HepG2 (cell line): ENCODE results near the gene SNRNP200. TPM values are rescaled to one million over a fixed set of nuclear protein-coding genes. Genes with fewer than 3 reads are reported as not detected.
A peak's percentile ranks its signal among the peaks of the same experiment; 100 is the strongest.

ENCODE experiments used
- ARNTL ChIP-seq: sonication (generic); formaldehyde crosslinking; IDR thresholded peaks from 2 replicates; pipeline ENCODE4 v1.4.0; 2020; ENCODE audit warnings: mild to moderate bottlenecking, missing genetic modification reagents
- CC2D1A ChIP-seq: sonication (generic); formaldehyde crosslinking; IDR thresholded peaks from 2 replicates; pipeline ENCODE4 v1.8.1; 2023; ENCODE audit warnings: mild to moderate bottlenecking, missing genetic modification reagents
- FOXJ3 ChIP-seq: sonication (generic); formaldehyde crosslinking; IDR thresholded peaks from 2 replicates; pipeline ENCODE4 v1.4.0; 2020; ENCODE audit warnings: missing genetic modification reagents, mild to moderate bottlenecking, borderline replicate concordance
- GFI1 ChIP-seq: sonication (generic); formaldehyde crosslinking; IDR thresholded peaks from 2 replicates; pipeline ENCODE4 v1.5.0; 2020; ENCODE audit warnings: missing genetic modification reagents, mild to moderate bottlenecking, borderline replicate concordance
- JUN ChIP-seq: sonication (generic); formaldehyde crosslinking; IDR thresholded peaks from 2 replicates; pipeline ENCODE4 v1.4.0; 2020; ENCODE audit warnings: mild to moderate bottlenecking, missing genetic modification reagents
- KLF6 ChIP-seq: IDR thresholded peaks from 2 replicates; pipeline ENCODE4 v1.8.0; 2016; ENCODE audit warnings: missing biosample characterization, missing genetic modification reagents
- NCOA2 ChIP-seq: sonication (generic); formaldehyde crosslinking; IDR thresholded peaks from 2 replicates; pipeline ENCODE4 v1.8.0; 2022; ENCODE audit warnings: inconsistent platforms
- NFYB ChIP-seq: sonication (generic); formaldehyde crosslinking; IDR thresholded peaks from 2 replicates; pipeline ENCODE4 v1.4.0; 2020; ENCODE audit warnings: missing genetic modification reagents
- NFYC ChIP-seq: IDR thresholded peaks from 2 replicates; pipeline ENCODE4 v1.6.1; 2016; ENCODE audit warnings: missing genetic modification reagents, missing compliant biosample characterization
- NR2F2 ChIP-seq: IDR thresholded peaks from 2 replicates; pipeline ENCODE4 v1.6.1; 2012; ENCODE audit warnings: low read depth, inconsistent platforms, borderline replicate concordance
- PHF21A ChIP-seq: sonication (generic); formaldehyde crosslinking; IDR thresholded peaks from 2 replicates; pipeline ENCODE4 v1.5.0; 2020; ENCODE audit warnings: mild to moderate bottlenecking, missing genetic modification reagents
- SATB2 ChIP-seq: sonication (generic); formaldehyde crosslinking; IDR thresholded peaks from 2 replicates; pipeline ENCODE4 v1.5.0; 2020; ENCODE audit warnings: missing genetic modification reagents
- ZC3H13 ChIP-seq: sonication (generic); formaldehyde crosslinking; IDR thresholded peaks from 2 replicates; pipeline ENCODE4 v1.8.1; 2023; ENCODE audit warnings: mild to moderate bottlenecking, missing genetic modification reagents, moderate library complexity
- ZNF232 ChIP-seq: sonication (generic); formaldehyde crosslinking; IDR thresholded peaks from 2 replicates; pipeline ENCODE4 v1.4.0; 2020; ENCODE audit warnings: missing genetic modification reagents, borderline replicate concordance
- ZNF350 ChIP-seq: sonication (generic); formaldehyde crosslinking; IDR thresholded peaks from 2 replicates; pipeline ENCODE4 v1.4.0; 2020; ENCODE audit warnings: mild to moderate bottlenecking, low read depth, missing genetic modification reagents, borderline replicate concordance
- ZNF619 ChIP-seq: sonication (generic); formaldehyde crosslinking; IDR thresholded peaks from 2 replicates; pipeline ENCODE4 v1.4.0; 2020; ENCODE audit warnings: mild to moderate bottlenecking, missing genetic modification reagents
- ZNF75D ChIP-seq: sonication (generic); formaldehyde crosslinking; IDR thresholded peaks from 2 replicates; pipeline ENCODE4 v1.8.1; 2023; ENCODE audit warnings: missing genetic modification reagents, mild to moderate bottlenecking, borderline replicate concordance
- ZNF768 ChIP-seq: sonication (generic); formaldehyde crosslinking; IDR thresholded peaks from 2 replicates; pipeline ENCODE4 v1.4.0; 2020; ENCODE audit warnings: missing genetic modification reagents
- ZNF782 ChIP-seq: sonication (generic); formaldehyde crosslinking; IDR thresholded peaks from 2 replicates; pipeline ENCODE4 v1.4.0; 2020; ENCODE audit warnings: missing genetic modification reagents, mild to moderate bottlenecking, borderline replicate concordance
- ZSCAN29 ChIP-seq: sonication (generic); formaldehyde crosslinking; conservative IDR thresholded peaks from 2 replicates; pipeline ENCODE4 v1.4.0; 2020; ENCODE audit warnings: mild to moderate bottlenecking, missing genetic modification reagents
- ZSCAN9 ChIP-seq: IDR thresholded peaks from 2 replicates; pipeline ENCODE4 v1.6.1; 2016; ENCODE audit warnings: borderline replicate concordance
- polyA plus RNA-seq, 8 experiments: library from polyadenylated mRNA; depleted of rRNA in 3 of 8; stranded (reverse) in 7 of 8; unstranded in 1 of 8; fragments of >200 nt; fragmentation: Illumina TruSeq in 4 of 8; extraction: Trizol in 4 of 8; gene quantifications; 2 replicates each; pipeline versions ENCODE4 v1.2.1 to v1.2.3, GENCODE V29; 2011 to 2016; ENCODE audit warnings: low read depth in 4 of 8, missing spikeins in 1 of 8, mixed read lengths in 1 of 8; ENCODE audit not compliant: insufficient read depth in 1 of 8
- total RNA-seq, 5 experiments: library from RNA; depleted of rRNA; stranded (reverse); fragments of >200 nt; fragmentation: Illumina TruSeq; extraction: Trizol; gene quantifications; 2 replicates each; pipeline ENCODE4 v1.2.3, GENCODE V29; 2016; ENCODE audit warnings: low read depth in 1 of 5
- TF ChIP-seq, protein P1 (sequence below): sonication (generic); formaldehyde crosslinking; IDR thresholded peaks from 2 replicates; pipeline ENCODE4 v1.8.0; 2022; ENCODE audit warnings: mild to moderate bottlenecking, missing genetic modification reagents; ENCODE audit not compliant: insufficient replicate concordance
- TF ChIP-seq, protein P2 (sequence below), 2 experiments: fragments of 450-650 bp in 1 of 2; sonication (generic) in 1 of 2; formaldehyde crosslinking; IDR thresholded peaks; 2 replicates each; pipeline versions ENCODE4 v1.5.0 to v1.8.0; 2020 to 2022; ENCODE audit warnings: mild to moderate bottlenecking in 1 of 2, missing genetic modification reagents in 1 of 2
- TF ChIP-seq, protein P3 (sequence below): sonication (generic); formaldehyde crosslinking; IDR thresholded peaks from 2 replicates; pipeline ENCODE4 v1.4.0; 2020; ENCODE audit warnings: mild to moderate bottlenecking, missing genetic modification reagents
- TF ChIP-seq, protein P4 (sequence below): sonication (generic); formaldehyde crosslinking; IDR thresholded peaks from 2 replicates; pipeline ENCODE4 v1.4.0; 2020; ENCODE audit warnings: mild to moderate bottlenecking, missing genetic modification reagents

Gene SNRNP200
- total and polyA plus RNA-seq, 2 of the 13 experiments (the other 11 are each of a cell fraction or from before 2014, with no cell fraction given) = 99.0 to 232 TPM

DNA sequence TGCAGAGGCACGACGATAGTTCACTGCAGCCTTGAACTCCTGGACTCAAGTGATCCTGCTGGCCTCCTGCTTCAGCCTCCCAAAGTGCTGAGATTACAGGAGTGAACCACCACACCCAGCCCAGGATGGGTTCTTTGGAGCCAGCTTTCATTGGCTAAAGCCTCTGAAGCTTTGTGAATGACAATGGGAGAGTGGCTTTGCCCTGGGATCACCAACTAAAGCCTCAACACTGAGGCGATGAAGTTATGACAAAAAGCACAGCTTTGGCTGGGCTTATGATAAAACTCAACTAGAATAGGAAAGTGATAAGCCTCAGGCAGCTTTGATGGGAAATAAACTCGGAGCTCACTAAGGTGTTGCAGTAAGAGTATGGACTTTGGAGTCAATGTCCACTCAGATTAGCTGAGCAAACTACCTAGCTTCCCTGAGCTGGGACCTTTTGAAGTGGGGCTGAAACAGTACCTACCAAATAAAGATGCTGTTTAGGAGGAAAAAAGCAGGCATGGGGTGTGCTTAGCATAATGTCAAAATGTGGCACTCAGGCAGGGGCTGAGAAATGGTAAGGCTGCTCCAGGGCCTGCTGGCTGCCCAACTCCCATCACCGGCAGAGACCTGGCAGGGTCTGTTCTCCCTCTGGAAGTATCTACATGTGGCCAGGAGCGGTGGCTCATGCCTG lies 43.9 kb downstream of the SNRNP200 start (continued):
- TF ChIP-seq, protein P1, sequence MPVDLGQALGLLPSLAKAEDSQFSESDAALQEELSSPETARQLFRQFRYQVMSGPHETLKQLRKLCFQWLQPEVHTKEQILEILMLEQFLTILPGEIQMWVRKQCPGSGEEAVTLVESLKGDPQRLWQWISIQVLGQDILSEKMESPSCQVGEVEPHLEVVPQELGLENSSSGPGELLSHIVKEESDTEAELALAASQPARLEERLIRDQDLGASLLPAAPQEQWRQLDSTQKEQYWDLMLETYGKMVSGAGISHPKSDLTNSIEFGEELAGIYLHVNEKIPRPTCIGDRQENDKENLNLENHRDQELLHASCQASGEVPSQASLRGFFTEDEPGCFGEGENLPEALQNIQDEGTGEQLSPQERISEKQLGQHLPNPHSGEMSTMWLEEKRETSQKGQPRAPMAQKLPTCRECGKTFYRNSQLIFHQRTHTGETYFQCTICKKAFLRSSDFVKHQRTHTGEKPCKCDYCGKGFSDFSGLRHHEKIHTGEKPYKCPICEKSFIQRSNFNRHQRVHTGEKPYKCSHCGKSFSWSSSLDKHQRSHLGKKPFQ (CRISPR knock-in tag) = no peak
- peak; percentile 85 for TF ChIP-seq GFI1
- no peak for TF ChIP-seq KLF6
- no peak for TF ChIP-seq SATB2 (CRISPR knock-in tag)
- TF ChIP-seq ZSCAN29 = no peak; the same call in none of the 2 replicates
- no peak for TF ChIP-seq ZNF782 (CRISPR knock-in tag)
- TF ChIP-seq, protein P2, sequence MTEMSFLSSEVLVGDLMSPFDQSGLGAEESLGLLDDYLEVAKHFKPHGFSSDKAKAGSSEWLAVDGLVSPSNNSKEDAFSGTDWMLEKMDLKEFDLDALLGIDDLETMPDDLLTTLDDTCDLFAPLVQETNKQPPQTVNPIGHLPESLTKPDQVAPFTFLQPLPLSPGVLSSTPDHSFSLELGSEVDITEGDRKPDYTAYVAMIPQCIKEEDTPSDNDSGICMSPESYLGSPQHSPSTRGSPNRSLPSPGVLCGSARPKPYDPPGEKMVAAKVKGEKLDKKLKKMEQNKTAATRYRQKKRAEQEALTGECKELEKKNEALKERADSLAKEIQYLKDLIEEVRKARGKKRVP (CRISPR knock-in tag; IDR thresholded peaks at IDR 0.05) = no peak
- TF ChIP-seq, protein P3, sequence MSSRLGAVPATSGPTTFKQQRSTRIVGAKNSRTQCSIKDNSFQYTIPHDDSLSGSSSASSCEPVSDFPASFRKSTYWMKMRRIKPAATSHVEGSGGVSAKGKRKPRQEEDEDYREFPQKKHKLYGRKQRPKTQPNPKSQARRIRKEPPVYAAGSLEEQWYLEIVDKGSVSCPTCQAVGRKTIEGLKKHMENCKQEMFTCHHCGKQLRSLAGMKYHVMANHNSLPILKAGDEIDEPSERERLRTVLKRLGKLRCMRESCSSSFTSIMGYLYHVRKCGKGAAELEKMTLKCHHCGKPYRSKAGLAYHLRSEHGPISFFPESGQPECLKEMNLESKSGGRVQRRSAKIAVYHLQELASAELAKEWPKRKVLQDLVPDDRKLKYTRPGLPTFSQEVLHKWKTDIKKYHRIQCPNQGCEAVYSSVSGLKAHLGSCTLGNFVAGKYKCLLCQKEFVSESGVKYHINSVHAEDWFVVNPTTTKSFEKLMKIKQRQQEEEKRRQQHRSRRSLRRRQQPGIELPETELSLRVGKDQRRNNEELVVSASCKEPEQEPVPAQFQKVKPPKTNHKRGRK (CRISPR knock-in tag) = no peak
- no peak for TF ChIP-seq CC2D1A
- TF ChIP-seq NFYB (CRISPR knock-in tag) = no peak
- peak; percentile 69; the same call in 1 of the 2 replicates for TF ChIP-seq FOXJ3 (CRISPR knock-in tag)
- no peak for TF ChIP-seq ZC3H13
- no peak for TF ChIP-seq ZNF619 (CRISPR knock-in tag)
- no peak for TF ChIP-seq NFYC
- TF ChIP-seq ARNTL (CRISPR knock-in tag) = no peak
- peak; percentile 84 for TF ChIP-seq PHF21A (CRISPR knock-in tag)
- TF ChIP-seq, protein P4, sequence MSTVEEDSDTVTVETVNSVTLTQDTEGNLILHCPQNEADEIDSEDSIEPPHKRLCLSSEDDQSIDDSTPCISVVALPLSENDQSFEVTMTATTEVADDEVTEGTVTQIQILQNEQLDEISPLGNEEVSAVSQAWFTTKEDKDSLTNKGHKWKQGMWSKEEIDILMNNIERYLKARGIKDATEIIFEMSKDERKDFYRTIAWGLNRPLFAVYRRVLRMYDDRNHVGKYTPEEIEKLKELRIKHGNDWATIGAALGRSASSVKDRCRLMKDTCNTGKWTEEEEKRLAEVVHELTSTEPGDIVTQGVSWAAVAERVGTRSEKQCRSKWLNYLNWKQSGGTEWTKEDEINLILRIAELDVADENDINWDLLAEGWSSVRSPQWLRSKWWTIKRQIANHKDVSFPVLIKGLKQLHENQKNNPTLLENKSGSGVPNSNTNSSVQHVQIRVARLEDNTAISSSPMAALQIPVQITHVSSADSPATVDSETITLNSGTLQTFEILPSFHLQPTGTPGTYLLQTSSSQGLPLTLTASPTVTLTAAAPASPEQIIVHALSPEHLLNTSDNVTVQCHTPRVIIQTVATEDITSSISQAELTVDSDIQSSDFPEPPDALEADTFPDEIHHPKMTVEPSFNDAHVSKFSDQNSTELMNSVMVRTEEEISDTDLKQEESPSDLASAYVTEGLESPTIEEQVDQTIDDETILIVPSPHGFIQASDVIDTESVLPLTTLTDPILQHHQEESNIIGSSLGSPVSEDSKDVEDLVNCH = no peak
- no peak for TF ChIP-seq JUN
- no peak for TF ChIP-seq ZNF350
- 0 out of 2 replicates have a peak, but pooled peaks have one; percentile 40 for TF ChIP-seq NCOA2 (CRISPR knock-in tag)
- no peak for TF ChIP-seq ZNF75D (CRISPR knock-in tag)
- TF ChIP-seq ZSCAN9 (CRISPR knock-in tag) = 0 out of 2 replicates have a peak, but pooled peaks have one; percentile 25
- TF ChIP-seq ZNF768 (CRISPR knock-in tag) = no peak
- peak; percentile 51; the same call in 1 of the 2 replicates for TF ChIP-seq NR2F2
- TF ChIP-seq ZNF232 (CRISPR knock-in tag) = 0 out of 2 replicates have a peak, but pooled peaks have one; percentile 42
